T-helper 1 cell treated with Interleukin-12 subunit alpha and Interleukin-12 subunit beta and Interleukin-4 antibody, amounts not matched to agents 30 ng/mL and 1 ng/mL, for 36 hours (primary cell): Measurements from ENCODE around the gene FAM193A. TPM values are rescaled to one million over a fixed set of nuclear protein-coding genes. Genes with fewer than 3 reads are reported as not detected.
"Not testable (repeated sequence)": the region's sequence is repeated elsewhere in the genome, so short reads cannot be mapped to it uniquely, and the experiment has no call there.

ENCODE experiments used
- intact Hi-C: fragments of 100-400 bp; cut with micrococcal nuclease; formaldehyde crosslinking; loops from one replicate; pipeline ENCODE4 v1.15.1; 2024
- total RNA-seq: library from RNA; stranded (reverse); gene quantifications from 2 replicates; pipeline ENCODE4 v1.2.3, GENCODE V29; 2022

Gene FAM193A
- total RNA-seq, 1 donor from 2014 or later: 37.7 TPM

DNA sequence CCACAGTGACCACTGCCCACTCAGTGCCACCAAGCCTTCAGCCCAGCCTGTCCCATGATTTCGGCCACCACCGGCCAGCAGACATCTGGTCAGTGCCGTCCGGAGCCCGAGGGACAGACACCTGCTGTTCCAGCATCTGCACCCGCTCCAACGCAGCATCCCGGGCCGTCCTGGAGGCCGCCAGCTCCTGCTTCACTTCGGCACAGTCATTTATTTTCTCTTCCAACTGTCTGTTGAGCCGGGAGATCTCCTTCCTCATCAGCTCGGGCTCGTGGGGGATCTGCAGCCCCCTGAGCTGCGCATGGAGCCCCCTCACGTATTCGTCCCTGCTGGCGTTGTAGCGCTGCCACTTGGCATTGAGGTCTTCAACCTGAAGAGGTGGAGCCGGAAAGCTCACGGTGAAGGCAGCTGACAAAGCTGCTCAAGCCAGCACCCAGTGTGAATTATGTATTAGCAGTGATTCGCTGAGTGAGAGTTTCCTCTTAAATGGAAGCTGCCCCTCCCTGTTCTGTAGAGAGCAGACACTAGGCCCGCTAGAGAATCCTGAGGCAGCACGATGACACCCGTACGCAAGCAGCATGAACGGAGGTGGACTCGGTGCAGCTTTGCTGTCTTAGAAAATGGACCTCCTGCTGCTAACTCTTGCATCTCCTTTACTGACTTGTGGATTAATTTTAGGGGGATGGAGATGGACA lies 208.3 kb downstream of the FAM193A start:
- intact Hi-C loops: loop anchor here (5.0 kb wide), 5 partner anchors 98 to 1022 kb away; partner anchors contain the start of genes ADD1, GRK4, NOP14 and TACC3

DNA sequence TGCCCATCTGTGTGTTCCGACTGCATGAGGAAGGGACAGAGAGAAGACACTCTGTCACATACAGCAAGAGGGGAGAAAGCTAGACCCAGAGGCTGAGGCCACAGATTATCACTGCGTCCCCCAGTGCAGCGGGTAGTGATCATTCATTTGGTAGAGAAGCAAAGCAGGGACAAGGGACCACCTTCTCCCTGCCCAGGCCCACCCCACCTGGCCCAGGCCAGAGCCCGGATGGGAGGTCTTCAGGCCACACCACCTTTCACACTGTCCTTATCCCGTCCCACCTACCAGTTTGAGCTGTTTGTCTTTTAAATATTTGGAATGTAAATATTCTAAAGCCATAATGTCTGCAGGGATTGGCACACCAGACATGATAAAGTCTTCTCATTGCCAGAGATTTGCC lies 209.1 kb downstream of the FAM193A start:
- intact Hi-C loops: loop anchor here (5.0 kb wide), 5 partner anchors 97 to 1023 kb away; partner anchors contain the start of genes ADD1, GRK4, NOP14 and TACC3

DNA sequence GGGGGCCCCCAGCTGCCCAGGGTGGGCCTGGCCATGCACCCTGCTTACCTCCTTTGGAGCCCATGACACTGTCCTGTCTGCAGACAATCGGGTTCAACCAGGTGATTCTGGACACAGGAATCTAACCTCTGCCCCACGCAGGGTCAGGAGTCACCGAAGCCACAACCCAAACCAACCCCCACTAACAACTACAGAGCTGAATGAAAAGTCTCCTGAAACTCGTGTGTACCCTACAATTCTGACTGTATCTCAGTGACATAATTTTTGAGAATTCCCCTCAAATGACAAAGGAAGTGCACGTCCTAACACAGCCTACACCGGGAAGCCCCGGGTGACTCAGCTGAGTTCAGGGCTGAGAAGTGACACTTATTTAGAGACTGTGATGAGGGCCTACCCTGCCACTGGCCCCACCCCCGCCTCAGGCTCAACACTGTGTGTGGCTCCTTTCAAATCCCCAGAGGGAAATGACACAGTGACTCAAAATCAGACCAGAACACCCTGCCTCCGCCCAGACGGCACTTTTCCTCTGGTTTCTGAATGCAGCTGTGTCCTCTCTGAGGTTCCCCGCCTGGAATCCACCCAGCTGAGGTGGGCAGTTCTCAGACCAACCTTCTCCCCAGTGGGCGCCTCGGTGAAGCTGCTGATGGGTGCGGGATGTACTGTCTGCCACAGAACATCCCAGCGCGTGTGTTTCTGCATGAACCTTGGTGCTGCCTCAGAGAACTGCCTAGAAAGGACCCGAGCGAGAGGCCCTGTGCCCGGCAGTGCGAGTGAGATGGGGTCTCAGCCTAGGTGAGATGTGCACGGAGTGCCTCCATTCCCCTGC lies 209.7 kb downstream of the FAM193A start:
- intact Hi-C loops: loop anchor here (1.0 to 5.0 kb wide), 15 partner anchors 10 to 1024 kb away; partner anchors contain the start of genes ADD1, CFAP99, FAM193A and GRK4

DNA sequence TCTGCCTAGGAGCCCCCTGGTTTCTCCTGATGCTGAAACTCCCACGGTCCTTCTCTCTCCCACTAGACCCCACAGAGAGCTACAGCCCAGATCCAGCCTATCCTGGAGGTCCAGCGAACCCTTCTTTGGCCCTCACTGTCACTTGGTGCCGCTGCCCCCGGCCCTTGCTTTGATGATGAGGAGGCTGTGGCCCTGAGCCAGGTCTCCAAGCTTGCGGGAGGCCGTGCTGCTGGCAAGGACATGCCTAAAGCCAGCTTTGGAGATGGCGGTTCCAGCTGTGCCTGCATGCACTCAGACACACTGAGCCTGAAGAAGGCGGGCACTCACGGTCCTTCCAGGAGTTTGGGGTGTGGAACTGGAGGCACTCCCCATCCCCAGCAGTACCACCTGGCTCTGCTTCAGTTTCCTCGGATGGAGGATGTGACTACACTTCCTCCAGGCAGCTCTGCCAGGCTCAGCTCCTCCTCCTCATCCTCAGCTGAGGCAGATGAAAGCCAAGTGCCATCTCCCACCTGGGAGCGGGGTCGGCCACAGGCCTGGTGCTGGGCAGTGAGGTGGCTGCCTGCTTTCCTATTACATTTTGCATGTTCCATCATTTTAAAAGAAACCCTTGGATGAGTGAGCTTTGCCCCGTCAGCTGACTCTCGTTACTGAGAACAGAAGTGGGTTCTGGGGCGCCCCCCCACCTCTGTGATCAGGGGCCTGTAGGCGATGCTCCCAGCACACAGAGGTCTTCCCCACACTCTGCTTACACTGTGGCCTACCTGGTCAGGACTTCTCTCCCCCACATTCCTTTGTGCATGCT lies 210.6 kb downstream of the FAM193A start:
- intact Hi-C loops: loop anchor here (1.0 to 5.0 kb wide), 15 partner anchors 9 to 1025 kb away; partner anchors contain the start of genes ADD1, CFAP99, FAM193A and GRK4

DNA sequence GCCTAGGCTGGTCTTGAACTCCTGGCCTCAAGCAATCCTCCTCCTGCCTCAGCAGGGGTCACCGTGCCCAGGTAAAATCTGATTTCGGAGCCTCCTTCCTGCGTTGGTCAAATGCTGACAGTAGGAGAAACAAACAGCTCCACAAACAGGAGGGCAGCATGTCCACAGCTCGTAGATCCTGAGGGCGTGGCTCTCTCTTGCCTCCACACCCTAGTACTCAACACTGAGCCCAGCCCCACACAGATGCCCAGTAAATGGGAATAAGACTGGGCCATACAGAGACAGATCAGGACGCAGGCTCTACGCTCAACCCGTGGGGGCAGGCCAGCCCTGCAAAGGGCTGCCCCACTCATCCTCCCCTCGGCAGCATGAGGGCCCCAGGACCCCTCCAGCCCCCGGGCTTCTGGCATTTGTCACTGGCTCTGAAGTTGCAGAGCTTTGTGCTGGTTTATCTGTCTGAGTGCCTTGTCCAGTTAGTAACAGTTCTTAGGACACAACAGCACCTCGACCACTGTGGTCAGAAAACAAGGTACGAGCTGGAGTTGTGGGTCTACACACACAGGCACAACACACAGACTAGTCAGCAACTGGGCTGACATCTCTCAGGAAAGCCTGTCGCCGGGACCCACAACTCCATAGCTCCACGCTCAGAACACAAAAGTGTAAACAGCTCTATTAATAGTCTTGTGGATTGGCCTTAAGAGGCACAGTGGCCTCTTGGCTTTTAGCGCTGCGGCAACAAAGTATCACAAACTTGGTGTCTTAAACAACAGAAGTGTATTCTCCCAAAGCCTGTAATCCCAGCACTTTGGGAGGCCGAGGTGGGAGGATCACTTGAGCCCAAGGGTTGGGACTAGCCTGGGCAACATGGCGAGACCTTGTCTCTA lies 214.5 kb downstream of the FAM193A start:
- intact Hi-C loops: no loop called here

DNA sequence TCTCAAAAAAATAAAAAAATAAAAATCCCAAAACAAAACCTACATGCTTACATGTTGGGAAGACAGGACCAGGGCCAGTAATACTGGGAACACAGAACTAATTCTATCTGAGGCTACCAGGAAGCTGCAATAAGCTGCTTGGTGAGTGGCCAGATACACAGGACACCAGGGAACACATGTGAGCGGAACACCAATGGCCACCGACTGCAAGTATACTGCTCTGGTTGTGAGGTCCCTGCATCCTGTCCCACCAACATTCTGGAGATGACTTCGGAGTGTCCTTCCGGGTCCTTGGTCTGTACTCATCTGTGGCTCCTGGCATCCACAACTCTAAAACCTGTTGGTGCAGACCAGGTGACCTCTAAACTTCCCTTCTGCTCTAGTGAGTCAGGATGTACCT lies 217.0 kb downstream of the FAM193A start:
- intact Hi-C loops: no loop called here

DNA sequence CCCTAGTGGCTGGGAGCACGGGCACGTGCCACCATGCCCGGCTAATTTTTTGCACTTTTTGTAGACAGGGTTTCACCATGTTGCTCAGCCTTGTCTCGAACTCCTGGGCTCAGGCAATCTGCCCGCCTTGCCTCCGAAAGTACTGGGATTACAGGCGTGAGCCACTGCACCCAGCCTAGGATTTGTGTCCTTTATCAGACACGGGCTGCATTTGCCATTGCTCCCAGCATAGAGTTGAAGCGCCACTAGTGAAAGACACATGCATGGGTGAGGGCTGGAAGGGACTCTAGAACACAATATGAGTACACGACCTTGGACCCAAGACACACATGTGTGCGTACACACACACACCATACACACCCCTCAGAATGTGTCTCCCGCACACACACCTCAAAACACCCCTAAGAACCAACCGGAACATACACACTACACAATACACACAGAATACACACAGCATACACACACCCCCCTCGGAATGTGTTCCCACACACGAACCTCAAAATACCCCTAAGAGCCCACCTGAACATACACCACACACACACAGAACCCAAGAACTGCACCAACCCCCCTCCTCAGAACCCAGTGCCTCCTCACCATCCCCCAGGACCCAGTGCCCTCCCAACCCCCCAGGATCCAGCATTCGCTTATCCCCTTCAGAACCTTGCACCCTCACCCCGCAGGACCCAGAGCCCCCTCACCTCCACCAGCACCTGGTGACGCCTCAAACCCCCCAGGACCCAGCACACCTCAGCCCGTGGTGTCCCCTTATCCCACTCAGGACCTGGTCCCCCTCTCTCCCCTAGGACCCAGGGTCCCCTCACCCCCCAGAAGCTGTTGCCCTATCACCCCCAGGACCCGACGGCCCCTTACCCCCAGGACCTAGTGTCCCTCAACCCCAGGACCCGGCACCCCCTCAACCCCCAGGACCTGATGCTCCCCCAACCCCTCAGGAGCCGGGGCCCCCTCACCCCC lies 218.7 kb downstream of the FAM193A start:
- intact Hi-C loops: no loop called here

DNA sequence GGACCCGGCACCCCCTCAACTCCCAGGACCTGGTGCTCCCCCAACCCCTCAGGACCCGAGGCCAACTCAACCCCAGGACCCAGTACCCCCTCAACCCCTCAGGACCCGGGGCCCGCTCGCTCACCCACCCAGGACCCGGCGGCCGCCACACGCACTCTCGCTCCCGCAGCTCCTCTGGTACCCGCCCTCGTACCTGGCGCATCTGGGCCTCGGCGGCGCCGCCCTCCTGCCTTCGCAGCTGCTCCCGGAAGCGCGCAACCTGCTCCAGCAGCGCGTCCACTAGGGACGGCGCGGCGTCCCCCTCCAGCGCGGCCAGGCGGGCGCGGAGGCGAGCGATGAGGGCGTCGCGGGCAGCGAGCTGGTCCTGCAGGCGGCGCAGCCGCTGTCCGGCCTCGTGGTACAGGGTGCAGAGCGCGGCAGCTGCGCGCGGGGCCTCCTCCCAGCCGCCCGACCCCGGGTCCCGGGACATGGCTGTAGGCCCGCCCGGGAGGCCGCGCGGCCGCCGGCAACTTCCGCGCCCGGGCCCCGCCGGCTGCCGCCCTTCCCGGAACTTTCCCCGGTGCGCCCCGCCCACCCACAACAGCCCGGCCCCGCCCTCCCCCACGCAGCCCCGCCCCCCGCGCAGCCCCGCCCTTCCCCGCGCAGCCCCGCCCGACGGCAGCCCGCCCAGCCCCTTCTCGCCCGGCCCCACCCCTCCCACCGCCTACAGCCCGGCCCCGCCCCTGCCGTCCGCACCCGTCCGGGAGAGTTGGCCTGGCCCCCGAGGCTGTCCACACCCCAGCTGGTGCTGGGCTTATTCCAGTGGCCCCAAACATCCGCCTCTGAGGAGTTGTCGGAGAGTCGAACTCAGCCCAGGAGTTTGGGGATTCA lies 219.6 kb downstream of the FAM193A start, which contains the start of gene TNIP2:
TNIP2 (minus strand) TSS at position 516 of the 870 bp plus-strand sequence; CDS start at position 469, 47 bp downstream.
- intact Hi-C loops: loop anchor here (1.0 to 2.0 kb wide), 10 partner anchors 8 to 537 kb away; partner anchors contain the start of genes GRK4, HAUS3, HTT and HTT-AS

DNA sequence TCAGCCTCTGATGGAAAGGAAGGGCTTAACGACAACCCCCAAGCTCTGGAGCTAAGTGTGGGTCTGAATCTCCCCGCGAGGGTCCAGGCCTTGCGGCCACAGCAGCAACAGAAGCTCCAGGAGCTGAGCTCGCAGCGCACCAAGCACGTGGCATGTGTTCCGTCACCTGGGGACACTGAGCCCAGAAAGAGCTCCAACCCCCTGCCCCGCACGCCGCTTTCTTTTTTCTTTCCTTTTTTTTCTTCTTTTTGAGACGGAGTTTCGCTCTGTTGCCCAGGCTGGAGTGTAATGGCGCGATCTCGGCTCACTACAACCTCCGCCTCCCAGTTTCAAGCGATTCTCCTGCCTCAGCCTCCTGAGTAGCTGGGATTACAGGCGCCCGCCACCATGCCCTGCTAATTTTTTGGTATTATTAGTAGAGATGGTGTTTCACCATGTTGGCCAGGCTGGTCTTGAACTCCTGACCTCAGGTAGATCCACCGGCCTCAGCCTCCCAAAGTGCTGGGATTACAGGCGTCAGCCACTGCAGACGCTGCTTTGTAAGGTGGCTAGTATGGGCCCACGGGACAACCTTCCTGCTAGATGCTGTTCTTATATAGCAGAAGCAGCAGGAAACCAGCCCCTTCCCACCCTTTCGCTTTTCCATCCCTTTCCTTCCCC lies 220.4 kb downstream of the FAM193A start:
- intact Hi-C loops: loop anchor here (1.0 to 2.0 kb wide), 10 partner anchors 7 to 536 kb away; partner anchors contain the start of genes GRK4, HAUS3, HTT and HTT-AS

DNA sequence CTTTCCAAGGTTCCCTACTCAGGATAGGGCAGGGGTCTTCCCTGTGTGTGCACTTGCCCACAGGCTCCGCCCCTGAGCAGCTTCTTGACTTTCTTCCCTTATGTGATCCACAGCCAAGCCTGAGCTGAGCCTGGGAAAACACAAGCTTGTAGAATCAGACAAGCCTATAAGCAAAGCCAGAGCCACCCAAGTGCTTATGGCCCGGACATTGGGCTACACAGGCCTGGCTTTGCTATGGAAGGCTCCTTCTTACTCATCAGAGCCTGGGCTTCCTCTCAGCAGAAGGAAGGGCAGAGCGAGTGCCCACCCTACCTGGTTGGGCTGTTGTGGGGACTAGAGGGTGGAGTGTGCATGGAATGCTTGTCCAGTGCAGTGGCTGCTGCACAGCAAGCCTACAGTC lies 221.0 kb downstream of the FAM193A start:
- intact Hi-C loops: loop anchor here (2.0 kb wide), 4 partner anchors 41 to 535 kb away; partner anchors contain the start of gene RGS12

DNA sequence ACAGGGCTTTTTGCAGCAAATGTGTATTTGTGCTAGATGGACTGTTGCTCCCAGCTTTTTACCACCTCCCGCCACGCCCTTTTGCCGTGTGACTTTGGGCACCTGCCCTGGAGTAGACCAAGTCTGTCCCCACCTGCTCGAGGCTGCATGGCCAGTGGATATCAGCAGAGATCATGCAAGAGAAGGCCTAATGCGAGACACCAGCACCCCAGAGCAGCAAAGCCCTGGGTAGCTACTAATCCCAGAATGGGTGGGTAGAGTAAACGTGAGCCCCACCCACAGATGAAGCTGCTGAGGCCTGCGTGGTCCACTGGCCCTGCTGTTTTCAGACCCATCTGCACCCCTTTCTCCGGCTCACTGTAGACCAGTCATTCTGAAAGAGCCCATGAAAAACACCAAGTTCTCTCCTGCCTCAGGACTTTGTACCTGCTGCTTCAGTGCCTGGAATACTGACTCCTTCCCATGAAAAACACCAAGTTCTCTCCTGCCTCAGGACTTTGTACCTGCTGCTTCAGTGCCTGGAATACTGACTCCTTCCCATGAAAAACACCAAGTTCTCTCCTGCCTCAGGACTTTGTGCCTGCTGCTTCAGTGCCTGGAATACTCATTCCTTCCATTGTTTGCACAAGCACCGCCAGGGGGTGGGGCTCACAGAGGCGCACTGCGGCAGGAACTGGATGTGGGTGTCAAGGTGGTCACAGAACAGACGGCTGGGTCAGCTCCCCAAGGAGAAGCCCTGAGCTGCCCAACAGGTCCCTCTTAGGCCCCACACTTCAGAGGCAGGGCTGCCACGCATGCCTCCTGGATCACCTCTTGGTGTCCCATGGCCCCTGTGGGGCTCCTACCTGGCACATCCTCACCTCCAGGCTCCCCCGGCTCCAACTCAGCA lies 224.8 kb downstream of the FAM193A start:
- intact Hi-C loops: no loop called here

DNA sequence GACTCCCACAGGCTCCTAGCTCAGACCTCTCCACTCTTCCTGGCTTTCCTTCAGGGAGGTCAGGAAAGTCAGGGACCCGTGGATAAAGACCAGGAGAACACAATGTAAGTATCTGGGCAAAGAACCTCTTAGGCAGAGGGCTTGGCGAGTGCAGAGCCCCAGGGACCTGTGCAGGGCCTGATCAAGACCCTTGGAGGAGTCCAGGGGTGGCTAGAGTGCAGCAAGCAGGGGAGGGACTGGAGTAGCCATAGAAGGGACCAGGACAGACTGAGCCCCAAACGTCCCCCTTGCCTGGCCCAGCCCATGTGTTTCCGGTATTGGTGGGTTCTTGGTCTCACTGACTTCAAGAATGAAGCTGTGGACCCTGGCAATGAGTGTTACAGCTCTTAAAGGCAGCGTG lies 225.6 kb downstream of the FAM193A start:
- intact Hi-C loops: no loop called here

DNA sequence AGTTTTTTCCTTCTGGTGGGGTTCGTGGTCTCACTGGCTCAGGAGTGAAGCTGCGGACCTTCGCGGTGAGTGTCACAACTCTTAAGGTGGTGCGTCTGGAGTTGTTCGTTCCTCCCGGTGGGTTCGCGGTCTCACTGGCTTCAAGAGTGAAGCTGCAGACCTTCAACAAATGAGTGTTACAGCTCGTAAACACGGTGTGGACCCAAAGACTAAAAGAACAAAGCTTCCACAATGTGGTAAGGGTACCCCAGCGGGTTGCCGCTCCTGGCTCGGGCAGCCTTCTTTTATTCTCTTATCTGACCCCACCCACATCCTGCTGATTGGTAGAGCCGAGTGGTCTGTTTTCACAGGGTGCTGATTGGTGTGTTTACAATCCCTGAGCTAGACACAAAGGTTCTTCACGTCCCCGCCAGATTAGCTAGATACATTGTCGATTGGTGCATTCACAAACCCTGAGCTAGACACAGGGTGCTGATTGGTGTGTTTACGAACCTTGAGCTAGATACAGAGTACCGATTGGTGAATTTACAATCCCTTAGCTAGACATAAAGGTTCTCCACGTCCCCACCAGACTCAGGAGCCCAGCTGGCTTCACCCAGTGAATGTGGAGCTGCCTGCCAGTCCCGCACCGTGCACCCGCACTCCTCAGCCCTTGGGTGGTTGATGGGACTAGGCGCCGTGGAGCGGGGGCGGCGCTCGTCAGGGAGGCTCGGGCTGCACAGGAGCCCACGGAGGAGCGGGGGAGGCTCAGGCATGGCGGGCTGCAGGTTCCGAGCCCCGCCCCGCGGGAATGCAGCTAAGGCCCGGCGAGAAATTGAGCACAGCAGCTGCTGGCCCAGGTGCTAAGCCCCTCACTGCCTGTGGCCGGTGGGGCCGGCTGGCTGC lies 226.3 kb downstream of the FAM193A start:
- intact Hi-C loops: not testable (repeated sequence)

DNA sequence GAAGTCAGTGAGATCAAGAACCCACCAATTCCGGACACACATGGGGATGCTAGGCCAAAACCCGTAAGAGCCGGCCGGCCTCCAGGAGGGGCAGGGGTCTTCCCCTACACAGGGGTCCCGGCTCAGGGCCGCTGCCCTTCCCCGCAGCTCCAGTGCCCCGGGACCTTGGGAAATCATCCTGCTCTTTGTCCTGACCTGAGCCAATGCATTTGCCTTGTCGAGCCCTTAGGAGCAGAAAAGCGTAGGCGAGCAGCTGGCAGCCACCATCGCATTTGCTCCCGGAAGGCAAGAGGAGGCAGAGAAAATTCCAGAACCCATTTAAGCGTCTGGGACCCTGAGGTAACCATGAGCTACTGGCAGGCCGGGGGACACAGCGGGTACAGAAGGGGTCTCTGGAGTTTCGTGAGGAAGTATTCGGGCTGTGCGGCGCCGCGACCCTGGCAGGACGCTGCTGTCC lies 227.1 kb downstream of the FAM193A start:
- intact Hi-C loops: no loop called here
